Nephron progenitor cell (in vitro differentiated cells): Measurements from ENCODE around the gene ATP5IF1.
A peak's percentile ranks its signal among the peaks of the same experiment; 100 is the strongest.

Experiments used
- DNase-seq: peaks from one replicate; pipeline ENCODE4 v3.0.0; 2021
- H3K27ac Mint-ChIP-seq: 2 replicates; pipeline ENCODE4 v1.8.0; 2021; ENCODE audit warnings: mild to moderate bottlenecking, moderate library complexity, mixed read lengths
- H3K27me3 Mint-ChIP-seq: 2 replicates; pipeline ENCODE4 v1.8.0; 2021; ENCODE audit warnings: mild to moderate bottlenecking, low read depth, mixed read lengths; ENCODE audit not compliant: poor library complexity
- H3K36me3 Mint-ChIP-seq: 2 replicates; pipeline ENCODE4 v1.8.0; 2021; ENCODE audit warnings: low read depth, mixed read lengths
- H3K4me1 Mint-ChIP-seq: 2 replicates; pipeline ENCODE4 v1.8.0; 2021; ENCODE audit warnings: mixed read lengths
- H3K4me3 Mint-ChIP-seq: 2 replicates; pipeline ENCODE4 v1.8.0; 2021; ENCODE audit warnings: mild to moderate bottlenecking, moderate library complexity, mixed read lengths
- H3K9me3 Mint-ChIP-seq: 2 replicates; pipeline ENCODE4 v1.8.0; 2021; ENCODE audit warnings: mild to moderate bottlenecking, moderate library complexity, mixed read lengths
- TF ChIP-seq, protein P1 (sequence below): fragments of 200-600 bp; sonication (generic); IDR thresholded peaks from 2 replicates; pipeline ENCODE4 v1.5.0; 2021; ENCODE audit warnings: antibody characterized with exemption

ATP5IF1 gene

DNA sequence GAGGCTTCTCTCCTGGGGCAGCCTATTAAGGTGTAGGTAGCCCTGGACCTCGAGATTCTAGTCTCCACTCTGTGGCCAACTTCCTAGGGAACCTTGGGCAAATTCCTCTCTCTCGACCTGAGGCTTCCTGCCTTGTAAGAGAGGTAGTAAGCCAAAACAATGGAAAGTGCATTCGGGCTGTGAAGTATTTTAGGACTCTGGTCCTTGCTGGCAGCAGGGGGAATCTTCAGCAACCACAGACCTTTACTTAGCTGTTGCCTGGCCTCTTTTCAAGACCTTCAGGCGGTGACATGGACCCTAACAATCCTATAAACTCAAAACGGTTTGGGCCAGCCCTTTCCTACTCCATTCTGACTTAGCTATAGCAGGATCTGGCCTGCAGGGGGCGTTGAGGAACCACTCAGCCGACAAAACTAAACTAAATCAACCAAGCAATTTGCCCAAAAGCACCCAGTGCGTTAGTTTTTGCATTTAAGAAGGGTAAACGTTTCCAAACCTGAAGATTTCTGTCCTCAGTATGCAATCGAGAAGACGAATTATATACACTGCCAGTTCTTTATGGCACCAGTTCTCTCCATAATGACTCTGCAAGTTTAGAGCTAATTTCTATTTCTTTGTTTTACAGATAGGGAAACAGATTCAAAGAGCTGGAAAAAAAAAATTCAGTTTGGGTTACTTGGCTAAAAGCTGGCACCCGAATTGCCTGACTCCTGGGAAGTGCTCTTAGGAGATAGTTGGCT, 12.5 kb downstream of the ATP5IF1 start:
- DNase-seq: peak; percentile 83
- TF ChIP-seq, protein P1, sequence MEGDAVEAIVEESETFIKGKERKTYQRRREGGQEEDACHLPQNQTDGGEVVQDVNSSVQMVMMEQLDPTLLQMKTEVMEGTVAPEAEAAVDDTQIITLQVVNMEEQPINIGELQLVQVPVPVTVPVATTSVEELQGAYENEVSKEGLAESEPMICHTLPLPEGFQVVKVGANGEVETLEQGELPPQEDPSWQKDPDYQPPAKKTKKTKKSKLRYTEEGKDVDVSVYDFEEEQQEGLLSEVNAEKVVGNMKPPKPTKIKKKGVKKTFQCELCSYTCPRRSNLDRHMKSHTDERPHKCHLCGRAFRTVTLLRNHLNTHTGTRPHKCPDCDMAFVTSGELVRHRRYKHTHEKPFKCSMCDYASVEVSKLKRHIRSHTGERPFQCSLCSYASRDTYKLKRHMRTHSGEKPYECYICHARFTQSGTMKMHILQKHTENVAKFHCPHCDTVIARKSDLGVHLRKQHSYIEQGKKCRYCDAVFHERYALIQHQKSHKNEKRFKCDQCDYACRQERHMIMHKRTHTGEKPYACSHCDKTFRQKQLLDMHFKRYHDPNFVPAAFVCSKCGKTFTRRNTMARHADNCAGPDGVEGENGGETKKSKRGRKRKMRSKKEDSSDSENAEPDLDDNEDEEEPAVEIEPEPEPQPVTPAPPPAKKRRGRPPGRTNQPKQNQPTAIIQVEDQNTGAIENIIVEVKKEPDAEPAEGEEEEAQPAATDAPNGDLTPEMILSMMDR: peak; percentile 92
- Mint-ChIP-seq H3K4me3 (peak overlapping the region; percentile 49), H3K36me3 (no peaks in the 10 kb centered on the region), H3K4me1 (peaks cover 44% of the 10 kb centered on the region), H3K27me3 (no peaks in the 10 kb centered on the region), H3K9me3 (no peaks in the 10 kb centered on the region), H3K27ac (peak overlapping the region; percentile 69)

DNA sequence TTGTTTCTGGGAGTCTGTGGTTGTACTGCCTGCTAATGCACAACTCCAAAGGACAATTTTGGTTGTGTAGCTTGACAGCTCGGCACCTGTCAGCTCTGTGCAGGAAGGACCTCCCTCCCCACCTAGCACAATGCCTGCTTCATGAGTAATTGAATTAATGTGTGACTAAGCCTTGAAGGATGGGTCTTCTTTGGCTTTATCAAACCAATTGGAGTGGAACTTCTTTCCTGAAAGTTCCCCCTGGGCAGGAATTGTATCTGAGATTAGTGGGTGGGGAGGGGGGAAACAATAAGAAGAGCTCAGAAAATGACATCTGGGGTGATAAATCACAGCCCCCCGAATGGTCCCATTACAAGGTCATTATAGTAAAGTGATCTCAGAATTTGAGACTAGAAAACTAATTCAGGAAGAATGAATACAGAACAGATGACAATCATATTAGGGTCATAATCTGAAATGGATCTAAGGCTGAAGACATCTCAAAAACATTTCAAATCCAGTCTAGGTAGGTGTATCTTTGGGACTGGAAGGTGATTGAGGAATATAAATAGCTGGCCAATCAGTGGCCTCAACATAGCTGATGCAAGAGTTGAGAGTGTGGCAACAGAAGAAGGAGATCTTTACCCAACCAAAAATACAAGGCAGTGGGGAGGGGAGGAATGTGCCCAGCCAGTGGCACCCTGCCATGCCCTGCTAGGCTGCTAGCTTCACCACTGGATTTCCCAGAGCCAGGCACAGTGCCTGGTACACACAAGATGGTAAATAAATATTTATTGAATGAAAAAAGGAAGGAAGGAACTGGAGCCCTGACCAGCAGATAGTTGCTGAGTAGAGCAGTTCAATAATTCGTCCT, 13.3 kb downstream of the ATP5IF1 start:
- Mint-ChIP-seq H3K4me3 (no peak overlapping the region), H3K36me3 (no peaks in the 10 kb centered on the region), H3K4me1 (peaks cover 38% of the 10 kb centered on the region), H3K27ac (no peak overlapping the region), H3K27me3 (no peaks in the 10 kb centered on the region), H3K9me3 (no peaks in the 10 kb centered on the region)
- DNase-seq: no peak
- TF ChIP-seq, protein P1: no peak

DNA sequence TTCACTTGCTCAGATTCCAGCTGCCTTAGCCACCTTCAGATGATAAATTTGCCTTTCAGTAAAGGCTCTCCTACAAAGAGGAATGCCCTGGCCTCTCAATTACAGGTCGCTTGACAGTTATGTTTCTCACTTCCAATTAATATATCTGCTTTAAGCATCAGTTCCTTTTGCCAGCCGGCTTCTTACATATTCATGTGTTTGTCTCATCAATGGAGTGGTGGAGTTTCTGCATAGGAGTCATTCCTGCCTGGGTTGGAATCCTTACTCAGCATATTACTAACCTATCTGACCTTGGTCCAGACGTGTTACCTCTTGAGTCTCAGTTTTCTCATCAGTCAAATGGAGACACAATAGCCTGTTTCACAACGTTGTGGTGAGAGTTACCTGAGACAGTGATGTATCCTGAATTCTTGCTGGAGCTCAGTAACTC, 14.0 kb downstream of the ATP5IF1 start:
- Mint-ChIP-seq H3K36me3 (no peaks in the 10 kb centered on the region), H3K4me1 (peaks cover 34% of the 10 kb centered on the region), H3K27me3 (no peaks in the 10 kb centered on the region), H3K4me3 (no peak overlapping the region), H3K9me3 (no peaks in the 10 kb centered on the region), H3K27ac (no peak overlapping the region)
- DNase-seq: no peak
- TF ChIP-seq, protein P1: no peak

DNA sequence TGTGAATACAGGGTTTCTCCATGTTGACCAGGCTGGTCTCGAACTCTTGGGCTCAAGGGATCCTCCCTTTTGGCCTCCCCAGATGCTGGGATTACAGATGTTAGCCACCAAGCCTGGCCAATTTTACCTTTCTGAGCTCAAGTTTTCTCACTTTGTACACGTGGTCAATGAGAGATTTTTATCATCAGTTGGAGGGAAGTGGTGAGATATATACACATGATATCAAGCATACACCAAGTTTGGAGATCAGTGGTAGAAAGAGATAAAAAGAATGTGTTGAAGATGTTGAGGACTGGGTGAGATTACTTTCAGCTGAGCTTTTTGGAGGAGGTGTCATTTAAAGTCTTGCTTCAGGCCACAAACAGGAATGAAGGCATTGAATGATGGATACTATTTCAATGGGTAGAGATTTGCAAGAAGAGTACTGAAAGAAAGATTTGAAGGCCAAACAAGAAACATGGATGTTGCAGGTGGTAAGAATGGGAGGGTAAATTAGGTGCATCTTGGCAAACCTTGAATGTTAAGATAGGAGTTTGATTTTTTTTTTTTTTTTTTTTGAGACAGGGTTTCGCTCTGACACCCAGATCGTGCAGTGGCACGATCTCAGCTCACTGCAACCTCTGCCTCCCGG, 20.4 kb downstream of the ATP5IF1 start:
- Mint-ChIP-seq H3K36me3 (no peaks in the 10 kb centered on the region), H3K27me3 (peaks cover 14% of the 10 kb centered on the region), H3K9me3 (no peaks in the 10 kb centered on the region), H3K27ac (no peak overlapping the region), H3K4me3 (no peak overlapping the region), H3K4me1 (peaks cover 27% of the 10 kb centered on the region)
- no peak for DNase-seq
- TF ChIP-seq, protein P1: no peak

DNA sequence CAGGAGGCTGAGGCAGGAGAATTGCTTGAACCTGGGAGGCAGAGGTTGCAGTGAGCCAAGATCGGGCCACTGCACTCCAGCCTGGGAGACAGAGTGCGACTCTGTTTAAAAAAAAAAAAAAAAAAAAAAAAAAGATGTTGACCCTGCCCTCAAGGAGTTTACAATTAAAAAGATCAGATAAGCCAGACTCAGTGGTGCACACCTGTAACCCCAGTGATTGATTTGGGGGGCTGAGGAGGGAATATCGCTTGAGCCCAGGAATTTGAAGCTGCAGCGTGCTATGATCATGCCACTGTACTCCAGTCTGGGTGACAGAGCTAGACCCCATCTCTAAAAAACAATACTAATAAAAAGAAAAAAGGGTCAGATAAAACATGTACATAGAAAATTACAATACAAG, 21.8 kb downstream of the ATP5IF1 start:
- H3K27me3 Mint-ChIP-seq: peaks cover 14% of the 10 kb centered on the region
- no peak overlapping the region for H3K27ac Mint-ChIP-seq
- no peak overlapping the region for H3K4me3 Mint-ChIP-seq
- no peaks in the 10 kb centered on the region for H3K9me3 Mint-ChIP-seq
- TF ChIP-seq, protein P1: no peak
- no peaks in the 10 kb centered on the region for H3K36me3 Mint-ChIP-seq
- no peak for DNase-seq
- peaks cover 36% of the 10 kb centered on the region for H3K4me1 Mint-ChIP-seq
